ENCODE measurements around the gene ATP8B4.

Gene ATP8B4

GRCh38 chr15:49888734-49889133 lies 230.3 kb downstream of the ATP8B4 start:
- TF ChIP-seq, protein P1, sequence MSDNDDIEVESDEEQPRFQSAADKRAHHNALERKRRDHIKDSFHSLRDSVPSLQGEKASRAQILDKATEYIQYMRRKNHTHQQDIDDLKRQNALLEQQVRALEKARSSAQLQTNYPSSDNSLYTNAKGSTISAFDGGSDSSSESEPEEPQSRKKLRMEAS (IDR thresholded peaks at IDR 0.05; ENCODE audit: low read depth, low read length) = no peak
- TF ChIP-seq CTCF (IDR thresholded peaks at IDR 0.05; ENCODE audit: low read depth, low read length) (no peak), MYC (IDR thresholded peaks at IDR 0.05; ENCODE audit: low read depth, low read length) (no peak), POLR2A (IDR thresholded peaks at IDR 0.05; ENCODE audit: extremely low read depth, insufficient read length) (no peak)
- no peak overlapping the region for H3K4me3 ChIP-seq (ENCODE audit: low read depth, low read length)
- DNase-seq (ENCODE audit: low read depth) = no peak

GRCh38 chr15:49888323-49888693 lies 230.7 kb downstream of the ATP8B4 start:
- TF ChIP-seq CTCF (IDR thresholded peaks at IDR 0.05; ENCODE audit: low read depth, low read length) (no peak), POLR2A (IDR thresholded peaks at IDR 0.05; ENCODE audit: extremely low read depth, insufficient read length) (no peak)
- H3K4me3 ChIP-seq (ENCODE audit: low read depth, low read length) = no peak overlapping the region
- DNase-seq (ENCODE audit: low read depth) = no peak

DNA sequence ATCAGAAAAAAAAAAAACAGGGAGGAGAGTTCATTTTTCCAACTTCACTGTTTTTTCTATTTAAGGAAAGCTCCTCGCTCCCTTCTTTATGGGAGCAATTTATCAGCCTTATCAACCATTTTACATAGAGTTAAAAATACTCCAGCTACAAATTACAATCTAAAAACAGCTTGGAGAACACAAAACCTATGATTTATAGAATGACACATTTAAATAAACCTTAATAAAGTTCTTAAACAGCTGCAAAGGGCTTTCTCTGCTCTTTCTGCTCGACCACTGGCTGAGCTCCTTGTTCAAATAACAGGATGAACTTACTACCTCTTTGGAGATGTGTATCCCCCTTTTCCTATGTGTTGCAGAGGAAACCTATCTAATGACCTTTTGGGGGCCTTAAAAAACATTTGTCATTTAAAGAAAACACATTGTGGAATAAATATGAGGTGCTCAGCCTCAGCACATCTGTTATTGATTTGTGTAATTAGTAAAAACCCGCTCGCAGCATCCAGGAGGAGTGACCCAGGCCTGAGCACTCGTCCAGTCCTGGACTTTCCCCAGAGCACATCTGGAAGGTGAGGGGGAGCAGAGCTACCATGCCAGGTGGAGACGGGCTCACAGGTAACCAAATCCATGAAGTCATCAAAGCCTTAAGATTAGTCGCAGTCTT lies 231.2 kb downstream of the ATP8B4 start:
- TF ChIP-seq MYC (IDR thresholded peaks at IDR 0.05; ENCODE audit: low read depth, low read length) (no peak), CTCF (IDR thresholded peaks at IDR 0.05; ENCODE audit: low read depth, low read length) (no peak), POLR2A (IDR thresholded peaks at IDR 0.05; ENCODE audit: extremely low read depth, insufficient read length) (no peak)
- TF ChIP-seq, protein P1 (IDR thresholded peaks at IDR 0.05; ENCODE audit: low read depth, low read length) = no peak
- H3K4me3 ChIP-seq (ENCODE audit: low read depth, low read length) = no peak overlapping the region
- DNase-seq (ENCODE audit: low read depth) = no peak

DNA sequence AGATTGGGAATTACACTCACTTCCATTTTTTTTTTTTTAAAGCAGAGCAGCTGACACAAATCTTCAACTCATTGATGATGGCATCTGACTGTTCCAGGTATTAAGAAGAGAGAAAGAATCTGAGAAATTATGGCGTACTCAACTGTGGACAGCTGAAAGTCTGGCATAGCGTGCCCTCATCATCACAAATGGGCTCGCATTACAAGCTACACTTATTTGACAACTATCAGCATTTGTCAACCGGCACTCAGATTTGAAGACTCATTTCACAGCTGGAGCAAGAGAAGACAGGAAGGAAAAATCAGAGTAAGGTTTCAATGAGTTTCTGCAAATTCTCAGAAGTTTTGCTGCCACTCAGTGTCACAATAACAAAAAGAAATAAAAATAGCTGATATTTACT lies 235.9 kb downstream of the ATP8B4 start:
- no peak overlapping the region for H3K4me3 ChIP-seq (ENCODE audit: low read depth, low read length)
- TF ChIP-seq POLR2A (IDR thresholded peaks at IDR 0.05; ENCODE audit: extremely low read depth, insufficient read length) (no peak), MYC (IDR thresholded peaks at IDR 0.05; ENCODE audit: low read depth, low read length) (no peak), CTCF (IDR thresholded peaks at IDR 0.05; ENCODE audit: low read depth, low read length) (no peak)
- TF ChIP-seq, protein P1 (IDR thresholded peaks at IDR 0.05; ENCODE audit: low read depth, low read length) = no peak
- no peak for DNase-seq (ENCODE audit: low read depth)

GRCh38 chr15:49881866-49882265 lies 237.2 kb downstream of the ATP8B4 start:
- DNase-seq (ENCODE audit: low read depth) = no peak
- TF ChIP-seq, protein P1 (IDR thresholded peaks at IDR 0.05; ENCODE audit: low read depth, low read length) = no peak
- TF ChIP-seq CTCF (IDR thresholded peaks at IDR 0.05; ENCODE audit: low read depth, low read length) (no peak), MYC (IDR thresholded peaks at IDR 0.05; ENCODE audit: low read depth, low read length) (no peak), POLR2A (IDR thresholded peaks at IDR 0.05; ENCODE audit: extremely low read depth, insufficient read length) (no peak)
- H3K4me3 ChIP-seq (ENCODE audit: low read depth, low read length) = no peak overlapping the region

GRCh38 chr15:49881433-49881832 lies 237.6 kb downstream of the ATP8B4 start:
- DNase-seq (ENCODE audit: low read depth) = no peak
- no peak overlapping the region for H3K4me3 ChIP-seq (ENCODE audit: low read depth, low read length)
- no peak for TF ChIP-seq MYC (IDR thresholded peaks at IDR 0.05; ENCODE audit: low read depth, low read length)
- no peak for TF ChIP-seq POLR2A (IDR thresholded peaks at IDR 0.05; ENCODE audit: extremely low read depth, insufficient read length)
- no peak for TF ChIP-seq CTCF (IDR thresholded peaks at IDR 0.05; ENCODE audit: low read depth, low read length)
- TF ChIP-seq, protein P1 (IDR thresholded peaks at IDR 0.05; ENCODE audit: low read depth, low read length) = no peak

Data from NB4 (cell line).